Measurements from ENCODE around the gene ADCY9. TPM values are rescaled to one million over a fixed set of nuclear protein-coding genes. Genes with fewer than 3 reads are reported as not detected.

The ADCY9 gene
- total and polyA plus RNA-seq, 2 experiments from 2014 or later = 1.9 to 21.9 TPM

DNA sequence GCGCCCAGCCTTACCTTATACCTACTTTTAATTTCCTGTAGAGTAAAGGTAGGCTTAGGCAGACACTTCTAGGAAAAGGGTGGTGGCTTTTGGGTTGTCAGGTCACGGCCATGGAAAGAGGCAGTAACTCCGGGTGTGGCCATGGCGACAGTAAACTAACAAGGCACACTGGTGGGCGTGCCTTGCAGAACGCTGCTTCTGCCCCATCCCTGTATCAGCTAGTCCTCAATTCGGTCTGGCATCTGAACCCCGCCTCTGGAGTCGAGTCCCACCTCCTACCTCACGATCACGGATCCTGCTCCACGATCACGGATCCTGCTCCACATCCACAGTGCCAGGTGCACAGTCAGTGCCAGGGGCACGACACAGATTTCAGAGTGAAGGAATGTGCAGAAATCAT is 5.6 kb downstream of the ADCY9 start:
- H3K9me2 ChIP-seq (ENCODE audit: insufficient read depth) = no peaks in the 10 kb centered on the region
- TF ChIP-seq EZH2 (IDR thresholded peaks at IDR 0.05; ENCODE audit: insufficient read depth, poor library complexity, severe bottlenecking) (no peak), EZH2phosphoT487 (IDR thresholded peaks at IDR 0.05; ENCODE audit: insufficient read depth, low read depth) (no peak)
- peaks cover 36% of the 10 kb centered on the region for H3K4me1 ChIP-seq (ENCODE audit: insufficient read depth)
- no peaks in the 10 kb centered on the region for H3K9me3 ChIP-seq (ENCODE audit: low read depth)
- H3K4me3 ChIP-seq = 0 out of 2 replicates have a peak overlapping the region, but pooled peaks have one; percentile 71
- H3K36me3 ChIP-seq (ENCODE audit: low read depth) = no peaks in the 10 kb centered on the region
- peak; percentile 39 for DNase-seq
- H3K27ac ChIP-seq = no peak overlapping the region
- no peaks in the 10 kb centered on the region for H3K27me3 ChIP-seq (replicated peaks; ENCODE audit: insufficient read depth)
- WGBS, 2 experiments (ENCODE audit: low coverage in 1 of 2, low lambda C conversion rate in 2 of 2, missing lambda C conversion rate in 2 of 2) = 39 to 43% methylated on average over 14 of the region's 14 CpGs
- peaks cover 75% of the 10 kb centered on the region for H3K79me2 ChIP-seq (ENCODE audit: insufficient read depth)
- no peaks in the 10 kb centered on the region for H4K20me1 ChIP-seq (ENCODE audit: insufficient read depth)
- H3F3A ChIP-seq (ENCODE audit: insufficient read depth) = 0 out of 2 replicates have a peak, but pooled peaks cover 7% of the 10 kb centered on the region
- in situ Hi-C loops (cut with MboI) = loop anchor here (10.0 kb wide), 1 partner anchor 64 kb away; no protein-coding TSS in a partner anchor
- peak overlapping the region; percentile 72; the same call in 1 of the 2 replicates for H2AFZ ChIP-seq
- H3K4me2 ChIP-seq (ENCODE audit: unreplicated experiment) = peak overlapping the region; percentile 91
- H3K9ac ChIP-seq = peak overlapping the region; percentile 76; the same call in 1 of the 2 replicates

DNA sequence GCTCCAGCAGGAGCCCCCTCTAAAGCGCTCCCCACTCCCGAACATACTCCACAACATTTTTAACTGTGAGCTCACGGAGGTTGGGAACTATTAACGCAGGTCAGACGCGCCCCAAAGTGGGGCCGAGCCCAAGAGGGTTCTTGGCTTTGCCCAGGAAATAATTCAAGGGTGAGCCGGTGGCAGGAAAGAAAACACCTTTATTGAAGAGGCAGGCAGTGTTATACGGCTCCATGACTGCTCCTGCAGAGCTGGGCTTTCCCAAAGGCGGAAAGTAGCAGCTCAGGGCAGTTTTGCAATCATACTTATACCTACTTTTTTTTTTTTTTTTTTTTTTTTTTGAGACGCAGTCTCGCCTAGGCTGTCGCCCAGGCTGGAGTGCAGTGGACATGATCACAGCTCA is 6.2 kb downstream of the ADCY9 start:
- no peak overlapping the region for H3K4me2 ChIP-seq (ENCODE audit: unreplicated experiment)
- no peaks in the 10 kb centered on the region for H3K9me3 ChIP-seq (ENCODE audit: low read depth)
- H2AFZ ChIP-seq = no peak overlapping the region
- H3F3A ChIP-seq (ENCODE audit: insufficient read depth) = 0 out of 2 replicates have a peak, but pooled peaks cover 7% of the 10 kb centered on the region
- no peaks in the 10 kb centered on the region for H4K20me1 ChIP-seq (ENCODE audit: insufficient read depth)
- H3K9ac ChIP-seq = no peak overlapping the region
- in situ Hi-C loops (cut with MboI) = loop anchor here (10.0 kb wide), 1 partner anchor 65 kb away; no protein-coding TSS in a partner anchor
- H3K4me3 ChIP-seq = no peak overlapping the region
- 93 to 98% methylated on average over 13 of the region's 13 CpGs for whole genome bisulfite sequencing, 2 experiments (ENCODE audit: low coverage in 1 of 2, low lambda C conversion rate in 2 of 2, missing lambda C conversion rate in 2 of 2)
- H3K9me2 ChIP-seq (ENCODE audit: insufficient read depth) = no peaks in the 10 kb centered on the region
- no peak for TF ChIP-seq EZH2 (IDR thresholded peaks at IDR 0.05; ENCODE audit: insufficient read depth, poor library complexity, severe bottlenecking)
- TF ChIP-seq EZH2phosphoT487 (IDR thresholded peaks at IDR 0.05; ENCODE audit: insufficient read depth, low read depth) = no peak
- no peaks in the 10 kb centered on the region for H3K27me3 ChIP-seq (replicated peaks; ENCODE audit: insufficient read depth)
- H3K79me2 ChIP-seq (ENCODE audit: insufficient read depth) = peaks cover 72% of the 10 kb centered on the region
- peaks cover 34% of the 10 kb centered on the region for H3K4me1 ChIP-seq (ENCODE audit: insufficient read depth)
- no peak overlapping the region for H3K27ac ChIP-seq
- no peaks in the 10 kb centered on the region for H3K36me3 ChIP-seq (ENCODE audit: low read depth)
- no peak for DNase-seq

GRCh38 chr16:4109250-4109736 is 6.9 kb downstream of the ADCY9 start:
- no peaks in the 10 kb centered on the region for H4K20me1 ChIP-seq (ENCODE audit: insufficient read depth)
- H2AFZ ChIP-seq = no peak overlapping the region
- no peaks in the 10 kb centered on the region for H3K9me3 ChIP-seq (ENCODE audit: low read depth)
- peaks cover 70% of the 10 kb centered on the region for H3K79me2 ChIP-seq (ENCODE audit: insufficient read depth)
- no peak overlapping the region for H3K27ac ChIP-seq
- no peak overlapping the region for H3K4me2 ChIP-seq (ENCODE audit: unreplicated experiment)
- no peaks in the 10 kb centered on the region for H3K9me2 ChIP-seq (ENCODE audit: insufficient read depth)
- no peak overlapping the region for H3K9ac ChIP-seq
- H3K4me1 ChIP-seq (ENCODE audit: insufficient read depth) = peaks cover 28% of the 10 kb centered on the region
- in situ Hi-C loops (cut with MboI) = no loop called here
- no peaks in the 10 kb centered on the region for H3K27me3 ChIP-seq (replicated peaks; ENCODE audit: insufficient read depth)
- H3F3A ChIP-seq (ENCODE audit: insufficient read depth) = 0 out of 2 replicates have a peak, but pooled peaks cover 7% of the 10 kb centered on the region
- DNase-seq = no peak
- no peak overlapping the region for H3K4me3 ChIP-seq
- H3K36me3 ChIP-seq (ENCODE audit: low read depth) = no peaks in the 10 kb centered on the region
- TF ChIP-seq EZH2phosphoT487 (IDR thresholded peaks at IDR 0.05; ENCODE audit: insufficient read depth, low read depth) (no peak), EZH2 (IDR thresholded peaks at IDR 0.05; ENCODE audit: insufficient read depth, poor library complexity, severe bottlenecking) (no peak)
- WGBS, 2 experiments (ENCODE audit: low coverage in 1 of 2, low lambda C conversion rate in 2 of 2, missing lambda C conversion rate in 2 of 2) = 81 to 88% methylated on average over 11 of the region's 11 CpGs

- Histone ChIP-seq H3K4me1 (ENCODE audit: insufficient read depth) (peaks cover 6% of the 10 kb centered on the region), H3K4me2 (ENCODE audit: unreplicated experiment) (no peak overlapping the region), H3K4me3 (no peak overlapping the region), H3K79me2 (ENCODE audit: insufficient read depth) (peaks cover 60% of the 10 kb centered on the region), H3K36me3 (ENCODE audit: low read depth) (no peaks in the 10 kb centered on the region), H3K27ac (no peak overlapping the region), H2AFZ (no peak overlapping the region), H3K9ac (no peak overlapping the region), H3F3A (ENCODE audit: insufficient read depth) (no peaks in the 10 kb centered on the region), H3K9me3 (ENCODE audit: low read depth) (no peaks in the 10 kb centered on the region), H3K27me3 (replicated peaks; ENCODE audit: insufficient read depth) (no peaks in the 10 kb centered on the region), H3K9me2 (ENCODE audit: insufficient read depth) (no peaks in the 10 kb centered on the region), H4K20me1 (ENCODE audit: insufficient read depth) (no peaks in the 10 kb centered on the region)
- in situ Hi-C loops (cut with MboI) = no loop called here
- DNase-seq = no peak
- TF ChIP-seq EZH2phosphoT487 (IDR thresholded peaks at IDR 0.05; ENCODE audit: insufficient read depth, low read depth) (no peak), EZH2 (IDR thresholded peaks at IDR 0.05; ENCODE audit: insufficient read depth, poor library complexity, severe bottlenecking) (no peak)
- WGBS, 2 experiments (ENCODE audit: low coverage in 1 of 2, low lambda C conversion rate in 2 of 2, missing lambda C conversion rate in 2 of 2) = 87 to 90% methylated on average over 4 of the region's 4 CpGs
These were observed 9.7 kb downstream of the ADCY9 start for GRCh38 chr16:4106516-4106915.
